ENCODE results near the gene METTL4. TPM values are rescaled to one million over a fixed set of nuclear protein-coding genes. Genes with fewer than 3 reads are reported as not detected.

Gene METTL4, protein sequence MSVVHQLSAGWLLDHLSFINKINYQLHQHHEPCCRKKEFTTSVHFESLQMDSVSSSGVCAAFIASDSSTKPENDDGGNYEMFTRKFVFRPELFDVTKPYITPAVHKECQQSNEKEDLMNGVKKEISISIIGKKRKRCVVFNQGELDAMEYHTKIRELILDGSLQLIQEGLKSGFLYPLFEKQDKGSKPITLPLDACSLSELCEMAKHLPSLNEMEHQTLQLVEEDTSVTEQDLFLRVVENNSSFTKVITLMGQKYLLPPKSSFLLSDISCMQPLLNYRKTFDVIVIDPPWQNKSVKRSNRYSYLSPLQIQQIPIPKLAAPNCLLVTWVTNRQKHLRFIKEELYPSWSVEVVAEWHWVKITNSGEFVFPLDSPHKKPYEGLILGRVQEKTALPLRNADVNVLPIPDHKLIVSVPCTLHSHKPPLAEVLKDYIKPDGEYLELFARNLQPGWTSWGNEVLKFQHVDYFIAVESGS
- 21.2 and 23.8 TPM in 2 replicates for total RNA-seq

DNA sequence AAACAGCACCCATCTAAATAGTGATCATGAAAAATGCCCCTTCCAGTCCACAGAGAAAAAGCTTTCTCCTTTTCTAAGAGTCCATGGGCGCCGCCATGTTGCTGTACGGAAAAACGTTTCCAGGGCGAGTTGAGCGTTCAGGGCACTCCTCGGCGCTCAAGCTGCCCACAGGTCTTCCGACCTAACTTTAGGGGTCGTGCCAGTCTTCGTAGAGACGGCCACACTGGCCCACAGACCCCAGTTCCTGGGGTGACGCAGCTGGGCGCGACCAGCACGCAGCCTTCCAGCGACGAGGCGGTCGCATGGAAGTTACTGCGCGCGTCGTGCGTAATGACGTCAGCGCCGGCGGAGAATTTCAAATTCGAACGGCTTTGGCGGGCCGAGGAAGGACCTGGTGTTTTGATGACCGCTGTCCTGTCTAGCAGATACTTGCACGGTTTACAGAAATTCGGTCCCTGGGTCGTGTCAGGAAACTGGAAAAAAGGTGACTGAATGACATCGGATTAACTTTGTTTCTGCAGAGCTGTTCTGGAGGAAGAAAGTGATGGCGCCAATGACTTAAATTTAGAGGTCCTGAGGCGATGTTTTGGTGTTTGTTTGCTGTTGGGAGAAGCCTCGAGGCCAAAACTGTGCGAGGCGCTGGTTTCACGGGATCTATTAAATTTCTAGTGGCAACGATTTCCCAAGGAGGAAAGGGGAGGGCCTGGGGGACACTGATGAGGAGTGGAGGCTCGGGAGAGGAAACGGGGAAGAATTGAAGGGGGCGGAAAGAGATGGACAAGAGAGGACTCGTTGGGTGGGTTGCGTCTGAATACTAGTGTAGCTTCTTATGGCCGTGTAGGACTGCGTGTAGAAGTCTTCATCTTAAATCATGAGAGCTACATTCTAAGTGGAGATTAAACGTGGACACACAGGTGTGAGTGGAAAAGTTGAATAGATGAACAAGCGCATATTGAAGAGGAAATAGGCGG, at the start of gene METTL4, which contains the start of gene NDC80:
METTL4 (minus strand) TSS at position 306 of the 971 bp plus-strand sequence. CDS start 4,289 bp downstream, outside the sequence.
NDC80 (plus strand) TSS at position 358 of the 971 bp plus-strand sequence. CDS start 1,429 bp downstream, outside the sequence.
- intact Hi-C loops (cut with micrococcal nuclease), result loop anchor here (1.0 to 10.0 kb wide), 14 partner anchors 19 to 1036 kb away; partner anchors contain the start of genes EMILIN2, MYL12A, MYL12B and SMCHD1

DNA sequence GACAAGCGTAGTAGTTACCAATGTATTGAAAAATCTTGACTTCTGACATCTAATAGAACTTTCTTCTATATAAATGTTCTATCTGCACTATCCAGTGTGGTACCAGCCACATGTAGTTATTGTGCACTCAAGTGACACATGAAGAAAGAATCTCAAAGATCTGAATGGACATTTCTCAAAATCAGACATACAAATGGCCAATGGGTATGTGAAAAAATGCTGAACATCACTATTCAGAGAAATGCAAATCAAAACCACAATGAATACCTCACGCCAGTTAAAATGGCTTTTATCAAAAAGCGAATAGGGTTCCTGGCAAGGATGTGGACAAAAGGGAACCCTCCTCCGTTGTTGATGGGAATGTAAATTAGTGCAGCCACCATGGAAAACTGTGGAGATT, 46.7 kb upstream of the METTL4 start:
- intact Hi-C loops (cut with micrococcal nuclease), result no loop called here

DNA sequence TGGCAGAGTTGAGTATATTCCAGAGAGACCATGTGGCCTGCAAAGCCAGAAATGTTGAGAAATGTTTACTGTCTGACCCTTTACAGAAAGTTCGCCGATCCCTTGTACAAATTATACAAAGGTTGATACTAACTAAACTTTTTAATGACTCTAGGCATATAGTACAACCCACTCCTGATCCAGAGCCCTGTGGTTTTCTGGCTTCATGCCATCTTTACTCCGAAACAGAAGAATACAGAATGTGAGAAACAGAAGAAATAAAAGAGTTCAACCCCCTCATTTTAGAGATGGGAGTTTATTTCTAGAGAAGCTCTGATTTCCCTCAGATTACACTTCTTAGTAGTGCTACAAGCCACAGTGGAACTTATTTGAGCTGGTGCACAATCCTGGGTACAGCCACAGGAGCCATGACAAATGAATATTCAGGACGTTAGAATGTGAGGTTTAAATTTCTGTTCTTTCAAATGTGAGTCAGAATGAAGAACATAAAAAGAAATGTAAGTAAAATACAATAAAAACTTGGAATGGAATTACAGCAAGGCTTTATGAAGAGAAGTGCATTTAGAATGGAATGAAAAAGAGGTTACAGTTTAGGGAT, 46.2 kb upstream of the METTL4 start:
- intact Hi-C loops (cut with micrococcal nuclease), result no loop called here

DNA sequence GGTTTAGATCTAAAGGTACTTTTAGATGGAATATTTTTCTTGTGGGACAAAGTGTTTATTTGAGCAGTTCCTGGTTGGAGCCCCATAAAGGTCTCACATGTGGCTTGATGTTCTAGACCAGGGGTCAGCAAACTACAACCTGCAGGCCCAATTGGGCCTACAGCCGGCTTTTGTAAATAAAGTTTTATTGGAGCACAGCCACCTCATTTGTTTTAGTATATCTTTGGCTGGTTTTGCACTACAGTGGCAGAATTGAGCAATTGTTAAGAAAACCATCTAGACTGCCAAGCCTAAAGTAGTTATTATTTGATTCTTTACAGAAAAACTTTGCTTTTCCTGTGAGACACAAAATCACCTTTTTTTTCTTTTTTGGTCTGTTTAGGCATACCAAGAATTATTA, 41.7 kb upstream of the METTL4 start:
- intact Hi-C loops (cut with micrococcal nuclease), result no loop called here

DNA sequence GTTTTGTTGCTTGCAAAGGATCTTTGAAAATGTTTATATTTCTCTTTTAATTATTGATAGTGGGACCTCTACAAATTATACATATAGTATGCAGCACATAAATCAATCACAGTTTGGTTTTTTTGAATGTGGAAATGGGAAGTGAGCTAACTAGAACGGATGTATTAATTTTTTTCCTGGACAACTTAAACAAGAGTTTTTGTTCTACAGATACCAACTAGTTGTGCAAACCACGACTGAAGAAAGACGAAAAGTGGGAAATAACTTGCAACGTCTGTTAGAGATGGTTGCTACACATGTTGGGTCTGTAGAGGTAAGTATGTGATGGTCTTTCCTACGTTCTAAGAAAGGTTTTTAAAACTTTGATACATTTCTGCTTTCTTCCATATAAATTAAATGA, 39.2 kb upstream of the METTL4 start:
- intact Hi-C loops (cut with micrococcal nuclease), result no loop called here

DNA sequence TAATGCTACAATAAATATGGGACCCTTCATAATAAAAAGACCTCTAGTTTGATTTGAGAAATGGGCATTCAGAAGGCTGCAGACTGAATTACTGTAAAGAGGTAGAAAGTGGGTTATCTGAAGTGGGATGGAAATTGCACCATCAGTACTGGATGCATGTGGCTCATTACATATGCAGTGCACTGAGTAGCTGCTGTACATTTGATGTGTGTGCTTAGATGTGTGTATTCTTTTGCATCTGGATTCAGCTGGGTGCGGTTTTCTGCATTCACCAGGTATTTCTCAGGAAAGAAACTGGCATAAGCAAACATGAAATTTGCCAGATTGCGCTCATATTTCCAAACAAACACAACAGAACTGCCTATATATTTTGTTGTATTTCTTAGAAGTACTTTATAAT, 38.3 kb upstream of the METTL4 start:
- intact Hi-C loops (cut with micrococcal nuclease), result no loop called here

DNA sequence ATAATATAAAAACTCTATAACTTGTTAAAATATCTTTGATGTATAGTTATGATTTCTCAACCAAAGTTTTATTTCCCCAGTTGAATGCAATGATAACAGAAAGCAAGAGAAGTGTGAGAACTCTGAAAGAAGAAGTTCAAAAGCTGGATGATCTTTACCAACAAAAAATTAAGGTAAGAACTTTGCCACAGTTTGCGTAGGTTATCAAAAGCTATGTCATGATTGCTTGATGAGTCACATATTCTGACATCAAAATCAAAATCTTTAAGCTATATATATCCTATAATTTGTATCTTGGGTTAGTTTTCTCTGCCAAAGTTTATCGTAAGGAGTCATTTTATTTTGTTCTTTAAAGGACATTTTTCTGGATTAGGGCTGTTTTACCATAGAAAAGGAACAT, 35.0 kb upstream of the METTL4 start:
- intact Hi-C loops (cut with micrococcal nuclease), result no loop called here

DNA sequence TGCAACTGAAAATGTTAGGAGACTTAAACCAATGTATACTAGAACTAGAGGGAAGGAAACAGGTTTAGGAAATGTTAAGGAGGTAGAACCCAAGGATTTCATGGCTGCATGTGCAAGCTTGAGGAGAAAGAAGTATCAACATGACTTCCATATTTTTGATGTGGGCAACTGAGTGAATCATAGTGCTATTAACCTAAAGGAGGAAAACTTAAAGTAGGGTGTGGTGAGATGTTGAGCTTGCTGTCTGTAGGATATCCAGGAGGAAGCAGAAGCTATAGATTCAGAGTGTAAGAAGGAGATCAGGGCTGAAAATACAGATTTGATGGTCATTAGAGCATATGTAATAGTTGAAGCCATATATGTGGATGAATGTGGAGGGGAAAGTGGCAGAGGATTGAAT, 31.5 kb upstream of the METTL4 start:
- intact Hi-C loops (cut with micrococcal nuclease), result no loop called here

DNA sequence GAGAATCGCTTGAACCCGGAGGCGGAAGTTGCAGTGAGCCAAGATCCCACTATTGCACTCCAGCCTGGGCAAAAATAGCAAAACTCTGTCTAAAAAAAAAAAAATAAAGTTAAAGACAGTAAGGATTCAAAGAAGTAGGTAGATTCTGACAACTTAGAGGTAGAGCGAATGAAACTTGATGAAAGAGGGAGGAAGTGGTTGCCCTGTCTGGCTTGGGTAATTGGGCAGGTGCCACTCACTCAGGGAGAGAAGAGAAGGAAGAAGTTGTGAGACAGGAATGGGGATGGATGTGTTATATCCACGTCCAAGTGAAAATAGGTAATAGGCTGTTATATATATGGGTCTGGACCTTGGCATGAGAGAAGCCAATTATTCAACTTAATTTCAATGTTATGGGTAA, 26.3 kb upstream of the METTL4 start:
- intact Hi-C loops (cut with micrococcal nuclease), result no loop called here

DNA sequence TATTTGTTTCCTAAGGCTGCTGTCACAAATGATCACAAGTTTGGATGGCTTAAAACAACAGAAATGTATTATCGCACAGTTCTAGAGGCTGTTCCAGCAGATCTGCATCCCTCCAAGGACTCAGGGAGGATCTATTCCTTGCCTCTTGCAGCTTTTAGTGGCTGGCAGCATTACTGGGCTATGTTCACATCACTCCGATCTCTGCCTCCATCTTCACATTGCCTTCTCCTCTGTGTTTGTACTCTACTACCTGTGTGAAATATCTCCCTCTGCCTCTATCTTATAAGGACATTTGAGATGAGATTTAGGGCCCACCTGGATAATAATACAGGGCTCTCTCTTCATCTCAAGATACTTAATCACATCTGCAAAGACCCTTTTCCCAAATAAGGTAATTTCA, 19.0 kb upstream of the METTL4 start:
- intact Hi-C loops (cut with micrococcal nuclease), result loop anchor here (1.0 to 5.0 kb wide), 2 partner anchors 19 to 382 kb away; partner anchors contain the start of genes METTL4 and NDC80

DNA sequence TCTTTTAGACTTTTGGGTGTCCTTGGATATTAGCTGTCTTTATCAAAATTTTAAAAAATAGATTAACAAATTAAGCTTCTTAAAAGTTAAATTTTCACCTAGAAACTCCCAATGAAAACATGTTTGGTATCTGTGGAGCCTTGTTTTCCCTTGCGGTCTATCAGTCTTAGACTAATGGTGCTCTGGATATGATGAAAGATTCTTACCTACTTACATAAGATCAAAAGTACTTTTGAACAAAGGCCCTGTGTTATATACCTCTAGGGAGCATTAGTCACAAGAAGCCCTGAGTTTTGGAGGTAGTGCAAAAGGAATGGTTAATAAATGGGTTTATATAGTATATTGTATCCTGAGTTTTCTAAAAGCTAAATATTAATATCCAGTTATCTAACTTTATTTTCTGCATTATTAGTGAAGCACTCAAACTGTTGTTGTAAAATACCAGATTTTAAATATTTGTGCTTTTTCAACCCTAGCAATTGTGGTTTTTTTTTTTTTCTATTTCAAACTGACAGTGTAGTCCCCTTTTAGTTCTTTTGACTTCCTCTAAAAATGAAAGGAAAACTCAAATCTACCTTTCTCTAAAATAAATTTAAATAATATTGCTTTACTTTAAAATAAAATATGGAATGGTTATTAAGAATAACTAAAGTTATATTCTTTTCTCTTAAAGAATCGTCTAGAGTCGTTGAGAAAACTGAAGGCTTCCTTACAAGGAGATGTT, 18.2 kb upstream of the METTL4 start:
- intact Hi-C loops (cut with micrococcal nuclease), result loop anchor here (1.0 to 5.0 kb wide), 8 partner anchors 12 to 383 kb away; partner anchors contain the start of genes METTL4, NDC80 and SMCHD1

DNA sequence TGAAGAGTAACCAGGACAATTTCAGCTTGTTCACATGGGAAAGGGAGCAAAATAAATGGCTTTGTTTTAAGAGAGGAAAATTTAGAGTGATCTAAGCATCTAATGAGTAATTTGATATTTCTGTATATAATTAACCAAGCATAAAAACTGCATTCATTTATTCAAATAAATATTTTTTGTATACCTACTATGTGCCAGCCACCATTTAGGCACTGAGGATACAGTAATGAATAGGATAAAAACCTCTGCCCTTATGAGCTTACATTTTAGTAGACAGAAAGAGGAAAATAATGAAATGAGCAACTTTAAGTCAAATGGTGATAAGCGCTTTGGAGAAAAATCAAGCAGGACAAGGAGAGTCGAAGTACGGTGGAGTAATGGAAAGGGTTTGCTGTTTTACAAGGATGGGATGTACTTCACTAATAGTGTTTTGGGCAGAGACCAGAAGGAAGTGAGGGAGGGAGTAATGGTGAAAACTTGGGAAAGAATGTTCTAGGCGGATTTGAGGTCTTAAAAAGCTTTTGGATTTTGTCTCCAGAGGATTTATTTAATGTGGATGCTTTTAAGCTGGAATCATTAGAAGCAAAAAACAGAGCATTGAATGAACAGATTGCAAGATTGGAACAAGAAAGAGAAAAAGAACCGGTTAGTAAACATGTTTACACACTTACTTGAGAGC, 17.5 kb upstream of the METTL4 start:
- intact Hi-C loops (cut with micrococcal nuclease), result loop anchor here (1.0 to 5.0 kb wide), 6 partner anchors 12 to 183 kb away; partner anchors contain the start of gene SMCHD1

DNA sequence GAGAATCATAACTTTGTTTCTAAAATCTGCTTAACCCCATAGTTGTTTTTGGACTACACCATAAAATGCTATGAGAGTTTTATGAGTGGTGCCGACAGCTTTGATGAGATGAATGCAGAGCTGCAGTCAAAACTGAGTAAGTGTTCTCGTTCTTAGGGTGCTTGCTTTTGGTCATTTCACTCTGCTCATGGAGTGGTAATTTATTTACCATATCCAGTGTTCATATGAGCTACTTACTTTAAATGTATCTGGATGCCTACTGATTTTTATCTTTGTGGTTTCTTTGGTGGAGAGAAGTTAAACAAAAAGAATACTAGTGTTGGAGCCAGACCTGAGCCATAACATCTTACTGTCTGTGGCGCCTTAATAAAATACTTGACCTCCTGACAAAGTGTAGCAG, 16.5 kb upstream of the METTL4 start:
- intact Hi-C loops (cut with micrococcal nuclease), result loop anchor here (1.0 to 5.0 kb wide), 2 partner anchors 9 to 185 kb away; no protein-coding TSS in a partner anchor

DNA sequence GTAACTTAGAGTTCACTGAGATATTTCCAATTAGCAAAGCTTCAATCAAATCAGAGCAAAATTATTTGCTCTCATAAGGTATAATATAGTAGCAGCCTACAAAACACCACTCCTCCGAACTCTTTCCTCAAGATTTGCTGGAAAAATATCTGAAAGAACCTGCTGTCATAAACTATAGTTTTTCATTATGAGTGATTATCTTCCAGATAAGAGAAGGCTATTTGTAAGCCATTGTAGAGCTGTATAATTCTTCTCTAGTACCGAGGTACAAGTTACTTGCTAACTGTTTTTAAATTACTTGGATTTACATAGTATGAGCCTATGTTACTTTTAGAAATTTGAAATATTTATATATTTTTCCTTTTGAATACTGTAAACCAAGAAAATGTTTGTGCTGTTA, 2.1 kb upstream of the METTL4 start:
- intact Hi-C loops (cut with micrococcal nuclease), result loop anchor here (1.0 to 10.0 kb wide), 7 partner anchors 9 to 1034 kb away; partner anchors contain the start of genes EMILIN2 and MYL12B

DNA sequence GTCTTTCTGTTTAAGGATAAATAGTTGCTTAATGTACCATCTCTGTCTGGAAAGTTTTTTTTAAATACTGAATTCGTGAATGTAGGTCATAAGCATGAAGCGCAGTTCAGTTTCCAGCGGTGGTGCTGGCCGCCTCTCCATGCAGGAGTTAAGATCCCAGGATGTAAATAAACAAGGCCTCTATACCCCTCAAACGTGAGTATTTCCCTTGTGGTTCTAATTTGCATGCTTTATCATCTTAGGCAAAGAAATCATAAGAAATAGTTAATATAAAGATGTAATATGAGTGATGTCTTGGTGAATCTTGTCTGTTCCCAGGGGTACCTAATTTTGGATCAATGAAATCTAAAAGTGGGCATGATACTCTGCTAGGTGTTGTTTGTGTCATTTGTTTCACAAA, 1.6 kb upstream of the METTL4 start:
- intact Hi-C loops (cut with micrococcal nuclease), result loop anchor here (1.0 to 10.0 kb wide), 7 partner anchors 9 to 1034 kb away; partner anchors contain the start of genes EMILIN2 and MYL12B

DNA sequence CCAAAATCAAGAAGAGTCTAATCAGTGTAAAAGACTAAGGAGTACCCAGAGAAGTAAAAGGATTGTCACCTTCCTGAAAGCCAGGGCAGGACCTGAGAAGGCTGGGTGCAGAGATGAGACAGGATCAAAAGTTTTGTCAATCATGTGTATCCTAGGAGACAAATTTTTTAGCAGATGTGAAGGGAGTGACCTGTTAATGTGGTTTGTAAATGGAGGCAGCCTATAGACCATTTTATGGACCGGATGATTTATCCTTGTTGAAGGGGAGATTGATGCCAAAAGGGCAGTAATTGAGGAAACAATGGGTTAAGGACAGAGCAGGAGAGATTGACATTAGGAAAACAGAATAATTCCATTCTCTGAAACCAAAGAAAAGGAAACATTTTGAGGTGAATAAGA, 865 bp upstream of the METTL4 start:
- intact Hi-C loops (cut with micrococcal nuclease), result loop anchor here (5.0 to 10.0 kb wide), 6 partner anchors 275 to 1035 kb away; partner anchors contain the start of genes EMILIN2 and MYL12B

DNA sequence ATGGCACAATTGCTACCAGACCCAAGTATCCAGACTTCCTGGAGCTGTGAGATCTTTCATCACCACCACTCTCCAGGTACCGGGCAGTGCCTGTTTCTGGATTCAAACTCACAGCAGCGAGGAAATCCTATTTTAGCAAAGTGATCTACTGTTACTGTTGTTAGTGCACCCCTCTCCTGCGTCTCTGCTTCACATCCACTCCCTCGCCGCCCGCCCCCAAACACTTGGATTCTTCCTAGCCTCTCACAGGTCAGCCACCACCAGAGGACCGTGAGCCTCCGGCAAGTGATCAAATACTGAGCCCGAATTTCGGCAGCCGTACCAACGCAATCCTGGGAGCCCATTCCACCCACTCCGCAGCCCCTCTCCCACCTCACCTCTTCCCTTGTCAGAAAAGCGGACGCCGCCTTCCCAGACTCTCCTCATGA, 519 bp downstream of the METTL4 start:
- intact Hi-C loops (cut with micrococcal nuclease), result loop anchor here (1.0 to 10.0 kb wide), 14 partner anchors 20 to 1037 kb away; partner anchors contain the start of genes EMILIN2, MYL12A, MYL12B and SMCHD1

DNA sequence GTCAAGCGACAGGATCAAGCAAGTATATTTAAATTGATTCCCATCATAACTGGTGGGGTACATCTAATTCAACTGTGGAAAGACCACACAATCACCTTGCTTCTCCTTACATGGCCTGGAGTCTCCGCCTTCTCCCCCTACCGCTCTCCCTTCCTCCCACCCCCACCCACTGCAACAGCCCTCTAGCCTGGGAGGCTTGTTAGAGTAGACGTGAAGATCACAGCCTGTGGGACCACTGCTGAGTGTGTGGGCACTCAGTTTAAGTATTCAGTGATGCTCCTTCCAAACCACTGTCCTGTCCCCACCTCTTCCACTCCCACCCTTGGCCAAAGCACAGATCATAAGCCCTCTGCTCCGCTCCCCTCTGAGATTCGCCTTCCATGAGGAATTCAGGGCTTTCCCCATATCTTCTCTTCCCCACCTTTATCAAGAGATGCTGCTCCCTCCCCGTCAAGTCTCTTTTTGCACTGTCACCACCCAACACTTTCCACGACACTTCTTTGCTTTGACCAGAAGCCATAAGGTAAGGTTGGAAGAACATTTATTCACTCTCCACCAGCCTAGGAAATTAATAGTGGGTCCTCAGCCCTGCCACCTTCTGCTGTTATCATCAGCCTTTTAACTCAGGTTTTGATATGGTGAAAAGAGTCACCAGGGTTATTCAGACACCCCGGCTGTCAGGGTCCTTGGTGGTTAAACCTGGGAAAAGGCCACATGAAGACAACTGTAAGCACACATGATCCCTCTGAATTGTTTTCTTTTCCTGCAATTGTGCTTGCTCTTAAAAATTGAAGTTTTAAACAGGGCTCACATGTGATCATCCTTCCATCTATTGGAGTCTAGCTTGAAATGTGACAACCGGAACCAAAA, 1.7 kb downstream of the METTL4 start:
- intact Hi-C loops (cut with micrococcal nuclease), result loop anchor here (2.0 to 10.0 kb wide), 7 partner anchors 278 to 1038 kb away; partner anchors contain the start of genes EMILIN2 and MYL12B

Data from T-helper 1 cell treated with Interleukin-12 subunit alpha and Interleukin-12 subunit beta and Interleukin-4 antibody, amounts not matched to agents 30 ng/mL and 1 ng/mL, for 36 hours (primary cell).